Loucy (cell line): ENCODE results near the gene SORCS2.
"Not testable (repeated sequence)": the region's sequence is repeated elsewhere in the genome, so short reads cannot be mapped to it uniquely, and the experiment has no call there.

Experiments
- H2AFZ ChIP-seq: fragments of 200-600 bp; sonication (generic); 2 replicates; pipeline ENCODE4 v1.6.0; 2016; ENCODE audit warnings: antibody characterized with exemption, mild to moderate bottlenecking, low read length, moderate library complexity
- H3F3A ChIP-seq: fragments of 200-600 bp; 2 replicates; pipeline ENCODE4 v1.6.0; 2016; ENCODE audit warnings: antibody characterized with exemption, low read depth, mild to moderate bottlenecking
- H3K27me3 ChIP-seq: fragments of 200-600 bp; sonication (generic); 2 replicates; pipeline ENCODE4 v1.6.1; 2014; ENCODE audit warnings: low read length, mild to moderate bottlenecking; ENCODE audit not compliant: insufficient read depth, poor library complexity, severe bottlenecking
- H3K36me3 ChIP-seq: fragments of 200-600 bp; sonication (generic); 2 replicates; pipeline ENCODE4 v1.6.1; 2016; ENCODE audit warnings: low read length; ENCODE audit not compliant: insufficient read depth
- H3K4me1 ChIP-seq: fragments of 200-600 bp; sonication (generic); 2 replicates; pipeline ENCODE4 v1.5.1; 2014; ENCODE audit warnings: low read length, mild to moderate bottlenecking; ENCODE audit not compliant: insufficient read depth, poor library complexity, severe bottlenecking
- H3K4me2 ChIP-seq: fragments of 200-600 bp; sonication (generic); 2 replicates; pipeline ENCODE4 v1.6.0; 2014; ENCODE audit warnings: antibody characterized with exemption, low read length, low read depth, mild to moderate bottlenecking; ENCODE audit not compliant: poor library complexity, severe bottlenecking
- H3K4me3 ChIP-seq: fragments of 200-600 bp; sonication (generic); 2 replicates; pipeline ENCODE4 v1.5.1; 2014; ENCODE audit warnings: low read length, mild to moderate bottlenecking, mixed read lengths; ENCODE audit not compliant: poor library complexity, severe bottlenecking
- H3K79me2 ChIP-seq: fragments of 200-600 bp; sonication (generic); 2 replicates; pipeline ENCODE4 v1.6.1; 2014; ENCODE audit warnings: low read length; ENCODE audit not compliant: insufficient read depth
- H3K9ac ChIP-seq: fragments of 200-600 bp; sonication (generic); 2 replicates; pipeline ENCODE4 v1.6.0; 2014; ENCODE audit warnings: mild to moderate bottlenecking, low read depth, low read length, moderate library complexity; ENCODE audit not compliant: poor library complexity, severe bottlenecking
- H3K9me2 ChIP-seq: fragments of 200-600 bp; sonication (generic); replicated peaks from 2 replicates; pipeline ENCODE4 v1.6.1; 2016; ENCODE audit warnings: low read depth, low read length, mixed read lengths
- H3K9me3 ChIP-seq: fragments of 200-600 bp; sonication (generic); 2 replicates; pipeline ENCODE4 v1.6.1; 2014; ENCODE audit warnings: mild to moderate bottlenecking, antibody characterized with exemption, low read length, low read depth; ENCODE audit not compliant: insufficient read depth
- H4K20me1 ChIP-seq: fragments of 200-600 bp; sonication (generic); 2 replicates; pipeline ENCODE4 v1.6.0; 2014; ENCODE audit warnings: antibody characterized with exemption, low read length, mild to moderate bottlenecking; ENCODE audit not compliant: insufficient read depth, poor library complexity, severe bottlenecking
- CTCF ChIP-seq: fragments of 200-600 bp; sonication (generic); conservative IDR thresholded peaks from 2 replicates; pipeline ENCODE4 v1.5.1; 2014; ENCODE audit warnings: mild to moderate bottlenecking, antibody characterized with exemption, low read length
- EZH2phosphoT487 ChIP-seq: fragments of 200-600 bp; IDR thresholded peaks from 2 replicates; pipeline ENCODE4 v1.6.1; 2018; ENCODE audit warnings: antibody characterized with exemption, mild to moderate bottlenecking, moderate library complexity, borderline replicate concordance

The SORCS2 gene

GRCh38 chr4:7161721-7162214 is 30.6 kb upstream of the SORCS2 start:
- Histone ChIP-seq H3K4me2 (no peak overlapping the region), H2AFZ (no peak overlapping the region), H3K36me3 (no peaks in the 10 kb centered on the region)

GRCh38 chr4:7165056-7165873 is 27.1 kb upstream of the SORCS2 start:
- H3K36me3 ChIP-seq, H3K9ac ChIP-seq, H3K4me2 ChIP-seq, H3K27me3 ChIP-seq, H3K4me1 ChIP-seq, H3K9me2 ChIP-seq, H3K9me3 ChIP-seq, H3K79me2 ChIP-seq, H4K20me1 ChIP-seq, H3F3A ChIP-seq, H2AFZ ChIP-seq, H3K4me3 ChIP-seq: not testable (repeated sequence)

More at GRCh38 chr4:7161721-7162214, 30.6 kb upstream of the SORCS2 start:
- H3F3A ChIP-seq: no peaks in the 10 kb centered on the region
- no peak overlapping the region for H3K4me3 ChIP-seq
- no peaks in the 10 kb centered on the region for H3K4me1 ChIP-seq
- no peaks in the 10 kb centered on the region for H4K20me1 ChIP-seq
- H3K27me3 ChIP-seq: no peaks in the 10 kb centered on the region
- no peak for TF ChIP-seq CTCF
- TF ChIP-seq EZH2phosphoT487: no peak
- H3K79me2 ChIP-seq: no peaks in the 10 kb centered on the region
- H3K9me2 ChIP-seq: no peaks in the 10 kb centered on the region
- 0 out of 2 replicates have a peak, but pooled peaks cover 2% of the 10 kb centered on the region for H3K9me3 ChIP-seq
- no peak overlapping the region for H3K9ac ChIP-seq

GRCh38 chr4:7165874-7166201 is 26.5 kb upstream of the SORCS2 start:
- H3K79me2 ChIP-seq: no peaks in the 10 kb centered on the region
- H3K9ac ChIP-seq: no peak overlapping the region
- H3K4me1 ChIP-seq: no peaks in the 10 kb centered on the region
- no peaks in the 10 kb centered on the region for H3K27me3 ChIP-seq
- H3K4me3 ChIP-seq: no peak overlapping the region
- H3K36me3 ChIP-seq: no peaks in the 10 kb centered on the region
- no peak for TF ChIP-seq CTCF
- no peak for TF ChIP-seq EZH2phosphoT487
- no peak overlapping the region for H3K4me2 ChIP-seq
- H2AFZ ChIP-seq: no peak overlapping the region
- H3K9me2 ChIP-seq: no peaks in the 10 kb centered on the region
- 0 out of 2 replicates have a peak, but pooled peaks cover 2% of the 10 kb centered on the region for H3K9me3 ChIP-seq
- no peaks in the 10 kb centered on the region for H4K20me1 ChIP-seq
- H3F3A ChIP-seq: no peaks in the 10 kb centered on the region

- H3K9me3 ChIP-seq: 0 out of 2 replicates have a peak, but pooled peaks cover 2% of the 10 kb centered on the region
- no peaks in the 10 kb centered on the region for H3K9me2 ChIP-seq
- no peaks in the 10 kb centered on the region for H3K36me3 ChIP-seq
- H3K4me1 ChIP-seq: no peaks in the 10 kb centered on the region
- no peak overlapping the region for H3K4me2 ChIP-seq
- no peak overlapping the region for H3K9ac ChIP-seq
- no peaks in the 10 kb centered on the region for H4K20me1 ChIP-seq
- H2AFZ ChIP-seq: no peak overlapping the region
- no peaks in the 10 kb centered on the region for H3K27me3 ChIP-seq
- no peaks in the 10 kb centered on the region for H3F3A ChIP-seq
- H3K79me2 ChIP-seq: no peaks in the 10 kb centered on the region
- TF ChIP-seq EZH2phosphoT487: no peak
- TF ChIP-seq CTCF: no peak
- no peak overlapping the region for H3K4me3 ChIP-seq
Measured at GRCh38 chr4:7166237-7166636, 26.1 kb upstream of the SORCS2 start.
